ENCODE data around the gene ZNF784. TPM values are rescaled to one million over a fixed set of nuclear protein-coding genes. Genes with fewer than 3 reads are reported as not detected.

The ZNF784 gene
- total and polyA plus RNA-seq, 2 of the 13 experiments (the other 11 are each of a cell fraction or from before 2014, with no cell fraction given) = 4.1 to 4.2 TPM

DNA sequence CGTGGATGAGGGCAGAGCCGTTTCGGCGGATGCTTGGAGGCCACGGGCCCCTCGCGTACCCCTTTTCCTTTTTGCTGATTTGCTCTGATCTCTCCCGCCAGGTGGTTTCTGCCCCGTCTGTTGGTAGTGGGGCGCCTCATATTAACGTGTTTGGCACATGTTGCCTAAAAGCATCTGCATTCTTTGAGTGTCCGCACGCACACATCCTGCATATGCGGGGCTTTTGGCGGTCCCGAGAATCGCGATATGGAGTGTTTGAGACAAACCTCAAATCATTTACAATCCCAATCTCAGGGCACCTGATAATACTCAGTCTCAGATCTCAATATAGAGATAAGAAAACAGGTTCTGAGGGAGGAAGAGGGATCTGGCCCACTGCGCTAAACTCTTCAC is 31.3 kb upstream of the ZNF784 start (continued):
- TF ChIP-seq, protein P1, sequence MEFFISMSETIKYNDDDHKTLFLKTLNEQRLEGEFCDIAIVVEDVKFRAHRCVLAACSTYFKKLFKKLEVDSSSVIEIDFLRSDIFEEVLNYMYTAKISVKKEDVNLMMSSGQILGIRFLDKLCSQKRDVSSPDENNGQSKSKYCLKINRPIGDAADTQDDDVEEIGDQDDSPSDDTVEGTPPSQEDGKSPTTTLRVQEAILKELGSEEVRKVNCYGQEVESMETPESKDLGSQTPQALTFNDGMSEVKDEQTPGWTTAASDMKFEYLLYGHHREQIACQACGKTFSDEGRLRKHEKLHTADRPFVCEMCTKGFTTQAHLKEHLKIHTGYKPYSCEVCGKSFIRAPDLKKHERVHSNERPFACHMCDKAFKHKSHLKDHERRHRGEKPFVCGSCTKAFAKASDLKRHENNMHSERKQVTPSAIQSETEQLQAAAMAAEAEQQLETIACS (CRISPR knock-in tag; IDR thresholded peaks at IDR 0.05) = no peak
- TF ChIP-seq ZNF7 (CRISPR knock-in tag; IDR thresholded peaks at IDR 0.05) (no peak), ZNF264 (CRISPR knock-in tag; IDR thresholded peaks at IDR 0.05) (no peak), ELF3 (CRISPR knock-in tag; IDR thresholded peaks at IDR 0.05) (no peak), FOXJ3 (CRISPR knock-in tag; IDR thresholded peaks at IDR 0.05; ENCODE audit: borderline replicate concordance) (peak; percentile 29; the same call in 1 of the 2 replicates), CBX2 (IDR thresholded peaks at IDR 0.05; ENCODE audit: low read depth, low read length) (no peak), CBX2 (CRISPR knock-in tag; IDR thresholded peaks at IDR 0.05; ENCODE audit: low read depth) (no peak), ARNTL (CRISPR knock-in tag; IDR thresholded peaks at IDR 0.05) (no peak), SOX6 (IDR thresholded peaks at IDR 0.05) (no peak), SOX6 (CRISPR knock-in tag; IDR thresholded peaks at IDR 0.05) (no peak), PCBP2 (optimal IDR thresholded peaks at IDR 0.05; ENCODE audit: low read depth, low read length, poor library complexity, severe bottlenecking) (no peak), ZFP90 (CRISPR knock-in tag; IDR thresholded peaks at IDR 0.05; ENCODE audit: borderline replicate concordance) (peak; percentile 15; the same call in 1 of the 2 replicates), NCOA5 (CRISPR knock-in tag; IDR thresholded peaks at IDR 0.05) (no peak), ZNF3 (CRISPR knock-in tag; IDR thresholded peaks at IDR 0.05) (no peak), ZC3H4 (CRISPR knock-in tag; IDR thresholded peaks at IDR 0.05; ENCODE audit: borderline replicate concordance) (no peak), ZNF33B (CRISPR knock-in tag; IDR thresholded peaks at IDR 0.05) (no peak), PTBP1 (IDR thresholded peaks at IDR 0.05; ENCODE audit: low read depth, low read length, poor library complexity, severe bottlenecking) (no peak), KLF12 (CRISPR knock-in tag; IDR thresholded peaks at IDR 0.05; ENCODE audit: borderline replicate concordance) (no peak), ZFAT (CRISPR knock-in tag; conservative IDR thresholded peaks at IDR 0.05) (no peak), DNMT3B (CRISPR knock-in tag; conservative IDR thresholded peaks at IDR 0.05) (no peak), NBN (conservative IDR thresholded peaks at IDR 0.05) (no peak), U2AF2 (IDR thresholded peaks at IDR 0.05; ENCODE audit: low read depth, low read length) (no peak), NFRKB (IDR thresholded peaks at IDR 0.05) (no peak), ATF1 (CRISPR knock-in tag; IDR thresholded peaks at IDR 0.05) (no peak), RARG (CRISPR knock-in tag; IDR thresholded peaks at IDR 0.05; ENCODE audit: low read depth) (no peak), TRIM24 (CRISPR knock-in tag; IDR thresholded peaks at IDR 0.05) (no peak), ZNF17 (CRISPR knock-in tag; IDR thresholded peaks at IDR 0.05) (0 out of 2 replicates have a peak, but pooled peaks have one; percentile 25), GFI1 (CRISPR knock-in tag; IDR thresholded peaks at IDR 0.05; ENCODE audit: borderline replicate concordance) (no peak)
- TF ChIP-seq, protein P2, sequence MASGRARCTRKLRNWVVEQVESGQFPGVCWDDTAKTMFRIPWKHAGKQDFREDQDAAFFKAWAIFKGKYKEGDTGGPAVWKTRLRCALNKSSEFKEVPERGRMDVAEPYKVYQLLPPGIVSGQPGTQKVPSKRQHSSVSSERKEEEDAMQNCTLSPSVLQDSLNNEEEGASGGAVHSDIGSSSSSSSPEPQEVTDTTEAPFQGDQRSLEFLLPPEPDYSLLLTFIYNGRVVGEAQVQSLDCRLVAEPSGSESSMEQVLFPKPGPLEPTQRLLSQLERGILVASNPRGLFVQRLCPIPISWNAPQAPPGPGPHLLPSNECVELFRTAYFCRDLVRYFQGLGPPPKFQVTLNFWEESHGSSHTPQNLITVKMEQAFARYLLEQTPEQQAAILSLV (CRISPR knock-in tag; IDR thresholded peaks at IDR 0.05; ENCODE audit: borderline replicate concordance) = no peak
- TF ChIP-seq, protein P3, sequence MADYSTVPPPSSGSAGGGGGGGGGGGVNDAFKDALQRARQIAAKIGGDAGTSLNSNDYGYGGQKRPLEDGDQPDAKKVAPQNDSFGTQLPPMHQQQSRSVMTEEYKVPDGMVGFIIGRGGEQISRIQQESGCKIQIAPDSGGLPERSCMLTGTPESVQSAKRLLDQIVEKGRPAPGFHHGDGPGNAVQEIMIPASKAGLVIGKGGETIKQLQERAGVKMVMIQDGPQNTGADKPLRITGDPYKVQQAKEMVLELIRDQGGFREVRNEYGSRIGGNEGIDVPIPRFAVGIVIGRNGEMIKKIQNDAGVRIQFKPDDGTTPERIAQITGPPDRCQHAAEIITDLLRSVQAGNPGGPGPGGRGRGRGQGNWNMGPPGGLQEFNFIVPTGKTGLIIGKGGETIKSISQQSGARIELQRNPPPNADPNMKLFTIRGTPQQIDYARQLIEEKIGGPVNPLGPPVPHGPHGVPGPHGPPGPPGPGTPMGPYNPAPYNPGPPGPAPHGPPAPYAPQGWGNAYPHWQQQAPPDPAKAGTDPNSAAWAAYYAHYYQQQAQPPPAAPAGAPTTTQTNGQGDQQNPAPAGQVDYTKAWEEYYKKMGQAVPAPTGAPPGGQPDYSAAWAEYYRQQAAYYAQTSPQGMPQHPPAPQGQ (CRISPR knock-in tag; IDR thresholded peaks at IDR 0.05; ENCODE audit: borderline replicate concordance) = no peak
- TF ChIP-seq, protein P4, sequence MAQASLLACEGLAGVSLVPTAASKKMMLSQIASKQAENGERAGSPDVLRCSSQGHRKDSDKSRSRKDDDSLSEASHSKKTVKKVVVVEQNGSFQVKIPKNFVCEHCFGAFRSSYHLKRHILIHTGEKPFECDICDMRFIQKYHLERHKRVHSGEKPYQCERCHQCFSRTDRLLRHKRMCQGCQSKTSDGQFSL (CRISPR knock-in tag; IDR thresholded peaks at IDR 0.05) = no peak; the same call in 1 of the 2 replicates

Measured in HepG2 (cell line).